ENCODE results near the gene PRR5. TPM values are rescaled to one million over a fixed set of nuclear protein-coding genes. Genes with fewer than 3 reads are reported as not detected.

PRR5 gene
- total RNA-seq, 1 donor from 2014 or later = 20.5 TPM

GRCh38 chr22:44730022-44730393 lies 28.0 kb downstream of the PRR5 start:
- no peaks in the 10 kb centered on the region for H3K27me3 Mint-ChIP-seq
- no peak overlapping the region for H3K27ac Mint-ChIP-seq
- H3K4me1 Mint-ChIP-seq (ENCODE audit: low read depth) = no peaks in the 10 kb centered on the region
- no peak for TF ChIP-seq CTCF (IDR thresholded peaks at IDR 0.05; ENCODE audit: unreplicated experiment)
- H3K4me3 Mint-ChIP-seq (ENCODE audit: low read depth) = no peak overlapping the region
- no peaks in the 10 kb centered on the region for H3K9me3 Mint-ChIP-seq (ENCODE audit: low read depth)
- DNase-seq (ENCODE audit: low spot score, unreplicated experiment) = no peak
- H3K36me3 Mint-ChIP-seq (ENCODE audit: insufficient read depth) = no peaks in the 10 kb centered on the region

GRCh38 chr22:44730490-44731356 lies 28.7 kb downstream of the PRR5 start:
- no peaks in the 10 kb centered on the region for H3K27me3 Mint-ChIP-seq
- no peak for DNase-seq (ENCODE audit: low spot score, unreplicated experiment)
- H3K36me3 Mint-ChIP-seq (ENCODE audit: insufficient read depth) = no peaks in the 10 kb centered on the region
- no peaks in the 10 kb centered on the region for H3K4me1 Mint-ChIP-seq (ENCODE audit: low read depth)
- TF ChIP-seq CTCF (IDR thresholded peaks at IDR 0.05; ENCODE audit: unreplicated experiment) = no peak
- no peak overlapping the region for H3K4me3 Mint-ChIP-seq (ENCODE audit: low read depth)
- H3K9me3 Mint-ChIP-seq (ENCODE audit: low read depth) = no peaks in the 10 kb centered on the region
- H3K27ac Mint-ChIP-seq = no peak overlapping the region

- Mint-ChIP-seq H3K27me3 (no peaks in the 10 kb centered on the region), H3K4me1 (ENCODE audit: low read depth) (peaks cover 2% of the 10 kb centered on the region), H3K36me3 (ENCODE audit: insufficient read depth) (no peaks in the 10 kb centered on the region), H3K27ac (no peak overlapping the region), H3K9me3 (ENCODE audit: low read depth) (no peaks in the 10 kb centered on the region), H3K4me3 (ENCODE audit: low read depth) (no peak overlapping the region)
- DNase-seq (ENCODE audit: low spot score, unreplicated experiment) = no peak
- TF ChIP-seq CTCF (IDR thresholded peaks at IDR 0.05; ENCODE audit: unreplicated experiment) = no peak
Observed at GRCh38 chr22:44731357-44731970, 29.5 kb downstream of the PRR5 start.

GRCh38 chr22:44732017-44732561 lies 30.1 kb downstream of the PRR5 start:
- H3K27ac Mint-ChIP-seq = no peak overlapping the region
- DNase-seq (ENCODE audit: low spot score, unreplicated experiment) = no peak
- no peaks in the 10 kb centered on the region for H3K9me3 Mint-ChIP-seq (ENCODE audit: low read depth)
- TF ChIP-seq CTCF (IDR thresholded peaks at IDR 0.05; ENCODE audit: unreplicated experiment) = no peak
- peaks cover 2% of the 10 kb centered on the region for H3K4me1 Mint-ChIP-seq (ENCODE audit: low read depth)
- H3K36me3 Mint-ChIP-seq (ENCODE audit: insufficient read depth) = no peaks in the 10 kb centered on the region
- no peaks in the 10 kb centered on the region for H3K27me3 Mint-ChIP-seq
- no peak overlapping the region for H3K4me3 Mint-ChIP-seq (ENCODE audit: low read depth)

- H3K9me3 Mint-ChIP-seq (ENCODE audit: low read depth) = no peaks in the 10 kb centered on the region
- no peak overlapping the region for H3K27ac Mint-ChIP-seq
- H3K4me3 Mint-ChIP-seq (ENCODE audit: low read depth) = no peak overlapping the region
- no peak for TF ChIP-seq CTCF (IDR thresholded peaks at IDR 0.05; ENCODE audit: unreplicated experiment)
- H3K36me3 Mint-ChIP-seq (ENCODE audit: insufficient read depth) = no peaks in the 10 kb centered on the region
- peaks cover 6% of the 10 kb centered on the region for H3K4me1 Mint-ChIP-seq (ENCODE audit: low read depth)
- no peak for DNase-seq (ENCODE audit: low spot score, unreplicated experiment)
- no peaks in the 10 kb centered on the region for H3K27me3 Mint-ChIP-seq
Observed at GRCh38 chr22:44732661-44733060, 30.7 kb downstream of the PRR5 start.
